ENCODE data around the gene DEFB112.

GRCh38 chr6:50021894-50022293 is 27.8 kb downstream of the DEFB112 start, which contains the start of gene DEFB110:
- TF ChIP-seq CTCF (conservative IDR thresholded peaks at IDR 0.05; ENCODE audit: low read depth in 2 of 2) (no peak), EZH2 (IDR thresholded peaks at IDR 0.05; ENCODE audit: low read depth, unreplicated experiment) (no peak), REST (IDR thresholded peaks at IDR 0.05; ENCODE audit: unreplicated experiment) (no peak), POLR2AphosphoS5 (IDR thresholded peaks at IDR 0.05; ENCODE audit: low read depth) (no peak), CREB1 (CRISPR knock-in tag; IDR thresholded peaks at IDR 0.05; ENCODE audit: low read depth) (no peak), ETS1 (IDR thresholded peaks at IDR 0.05) (no peak), ZNF331 (CRISPR knock-in tag; IDR thresholded peaks at IDR 0.05; ENCODE audit: low read depth) (no peak)

Data from GM23338 (cell line).